ENCODE data around the gene PSMB4.

PSMB4 gene

Small RNA genes within 50 kb of the gene (small RNA-seq; reads per million reads assigned to genes)
- 1.2 reads per million for gene RNY4P25 (ENCODE audit: insufficient read depth)
